Measurements from ENCODE around the gene PREX1.
"Not testable (repeated sequence)": the region's sequence is repeated elsewhere in the genome, so short reads cannot be mapped to it uniquely, and the experiment has no call there.

Gene PREX1

DNA sequence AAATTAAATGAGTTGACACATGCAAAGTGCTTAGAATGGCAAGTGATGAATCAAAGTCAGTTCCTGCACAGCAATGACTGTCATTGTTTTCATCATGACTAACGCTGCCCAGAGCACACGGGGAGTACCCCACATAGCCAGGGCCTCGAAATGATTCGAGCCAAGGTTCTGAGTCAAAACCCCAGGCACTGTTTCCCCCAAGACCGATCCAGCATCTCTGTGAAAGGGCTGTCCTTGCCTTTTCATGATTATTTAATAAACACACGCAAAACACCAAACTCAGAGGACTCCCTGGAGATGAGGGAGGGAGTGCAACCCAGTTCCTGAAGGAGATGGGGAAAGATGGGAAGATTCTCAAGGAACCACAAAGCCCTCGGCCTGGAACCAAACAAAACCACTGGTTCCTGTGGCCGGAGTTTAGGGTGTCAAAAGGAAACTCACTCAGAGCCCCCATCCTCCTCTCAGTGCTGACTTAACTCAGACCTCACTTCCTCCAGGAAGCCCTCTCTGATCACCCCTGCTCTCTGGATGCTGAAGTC, 3.8 kb downstream of the PREX1 start:
- peak; percentile 59 for DNase-seq

DNA sequence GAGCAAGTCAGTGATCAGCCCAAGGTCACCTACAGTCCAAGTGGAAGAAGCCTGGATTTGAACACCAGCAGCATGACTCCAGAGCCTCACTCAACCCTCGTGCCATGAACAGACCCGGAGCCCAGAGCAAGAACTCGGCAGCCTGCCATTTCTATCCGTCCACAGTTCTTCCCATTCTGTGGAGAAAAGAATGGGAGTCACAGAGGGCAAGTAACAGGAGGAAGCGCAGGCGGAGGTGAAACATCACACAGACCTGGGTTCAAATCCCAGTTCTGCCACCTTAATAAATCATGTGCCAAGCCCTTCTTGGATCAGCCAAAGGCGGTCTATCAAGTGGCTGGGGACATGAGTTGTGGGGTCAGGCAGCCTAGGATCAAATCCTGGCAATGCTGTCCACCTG, 4.3 kb downstream of the PREX1 start:
- DNase-seq, result no peak

DNA sequence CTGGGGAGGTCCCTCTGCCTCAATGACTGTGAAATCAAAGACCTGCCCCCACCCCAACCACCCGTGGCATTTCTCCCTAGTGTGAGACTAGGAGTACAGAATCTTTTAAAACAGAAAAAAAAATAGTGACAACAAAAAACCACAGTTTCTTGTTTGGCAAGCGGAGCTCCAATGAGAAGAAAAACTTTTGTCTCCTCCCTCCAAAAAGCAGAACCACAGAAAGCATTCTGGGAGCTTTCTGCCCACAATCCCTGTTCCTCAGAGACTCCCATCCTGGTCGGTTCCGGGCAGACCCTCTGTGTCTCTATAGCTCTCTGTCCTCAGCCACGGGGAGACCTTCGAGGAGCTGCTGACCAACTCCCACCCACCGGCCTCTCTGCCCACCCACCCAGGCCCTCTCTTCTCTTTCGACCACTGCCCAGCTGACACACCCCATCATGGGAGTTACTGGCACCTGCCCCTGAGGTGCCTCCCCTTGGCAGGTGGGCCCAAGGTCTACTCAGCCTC, 4.9 kb downstream of the PREX1 start:
- DNase-seq, result no peak

DNA sequence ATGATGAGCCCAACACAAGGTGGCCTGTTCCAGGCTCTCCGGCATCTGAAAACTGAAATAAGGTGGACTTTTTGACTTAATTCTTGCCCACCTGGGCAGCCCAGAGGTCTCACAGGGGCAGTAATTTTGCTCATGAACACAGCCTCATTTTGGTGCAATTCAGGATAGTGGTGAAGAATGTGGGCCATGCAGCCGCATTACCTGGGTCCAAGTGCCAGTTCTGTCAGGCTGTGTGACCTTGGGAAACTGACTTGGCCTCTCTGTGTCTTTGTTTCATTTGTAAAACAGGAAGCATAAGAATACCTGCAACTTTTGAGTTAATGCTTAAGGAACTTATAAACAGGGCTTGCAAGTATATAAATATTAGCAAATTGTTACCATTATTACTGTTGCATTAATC, 5.6 kb downstream of the PREX1 start:
- no peak for DNase-seq

DNA sequence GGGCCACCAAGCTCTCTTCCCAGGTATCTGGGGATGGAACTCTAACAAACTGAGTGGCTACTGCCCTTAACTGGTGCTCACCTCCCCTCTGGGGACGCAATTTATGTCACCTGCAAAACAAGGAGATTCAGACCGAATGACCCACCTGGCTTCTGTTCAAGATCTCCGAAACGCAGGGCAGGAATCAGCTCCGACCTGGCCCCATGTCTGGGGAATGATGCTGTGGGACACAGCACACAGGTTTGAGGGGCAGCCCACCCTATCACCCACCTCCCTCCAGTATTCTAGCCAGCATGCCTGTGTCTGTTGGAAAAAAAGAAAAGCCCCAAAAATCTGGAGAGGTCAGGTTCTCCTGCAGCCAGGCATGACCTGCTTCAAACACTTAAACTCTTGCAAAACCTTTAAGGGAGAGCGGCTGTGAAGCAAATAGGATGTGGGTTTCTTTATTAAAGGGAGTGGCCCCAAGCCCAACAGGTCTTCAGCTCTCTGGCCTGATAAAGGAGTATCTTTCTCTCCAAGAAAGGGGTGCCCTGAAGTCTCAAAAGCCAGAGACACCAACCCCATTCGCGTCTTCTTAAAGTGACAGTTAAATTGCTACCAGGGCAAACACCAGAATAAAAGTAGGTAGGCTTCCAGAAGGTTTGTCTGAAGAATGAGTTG, 6.4 kb downstream of the PREX1 start:
- no peak for DNase-seq

DNA sequence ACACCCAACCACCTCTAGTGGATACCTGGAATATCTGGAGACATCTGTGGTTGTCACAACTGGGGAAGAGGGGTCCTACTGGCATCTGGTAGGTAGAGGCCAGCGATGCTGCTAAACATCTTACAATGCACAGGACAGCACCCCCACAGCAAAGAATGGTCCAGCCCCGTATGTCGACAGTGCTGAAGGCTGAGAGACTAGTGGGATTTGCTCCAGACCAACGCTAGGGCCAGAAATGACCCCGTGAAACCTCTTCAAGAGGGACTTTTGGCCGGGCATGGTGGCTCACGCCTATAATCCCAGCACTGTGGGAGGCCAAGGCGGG, 7.2 kb downstream of the PREX1 start:
- no peak for DNase-seq

DNA sequence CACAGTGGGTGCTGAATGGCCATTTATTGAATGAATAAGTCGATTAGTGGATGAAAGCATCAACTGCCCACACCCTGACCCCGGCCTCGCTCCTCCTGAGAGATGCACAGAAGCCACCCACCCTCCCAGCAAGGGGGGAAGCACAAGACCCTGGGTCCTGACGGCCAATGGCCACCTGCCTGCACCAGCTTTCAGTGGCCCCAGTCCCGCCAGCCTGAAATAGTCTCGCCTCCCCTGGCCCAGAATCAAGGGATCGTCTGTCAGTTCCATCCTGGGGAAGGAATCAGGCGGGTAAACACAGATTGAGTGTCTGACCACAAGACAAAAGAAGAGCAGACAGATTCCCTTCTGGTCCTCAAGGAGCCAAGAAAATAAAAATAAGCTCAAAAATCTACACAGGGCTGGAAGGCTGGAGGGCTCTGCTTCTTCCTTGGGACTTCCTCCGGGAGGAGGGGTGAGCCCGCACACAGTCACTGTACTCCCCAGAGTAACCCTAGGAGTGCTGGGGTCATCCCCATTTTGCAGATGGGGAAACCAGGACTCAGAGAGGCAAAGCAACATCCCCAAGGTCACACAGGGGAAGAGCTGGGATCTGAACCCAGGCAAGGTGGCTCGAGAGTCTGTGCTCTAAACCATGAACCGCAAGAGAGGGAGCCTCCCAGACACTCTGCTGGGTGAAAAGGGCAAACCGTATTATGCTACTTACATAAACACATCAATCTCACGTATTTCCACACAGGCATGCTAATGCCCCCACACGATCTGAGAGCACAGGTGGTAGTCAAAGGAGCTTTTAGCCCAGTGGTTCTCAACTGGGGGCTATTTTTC, 7.8 kb downstream of the PREX1 start:
- DNase-seq, result no peak

DNA sequence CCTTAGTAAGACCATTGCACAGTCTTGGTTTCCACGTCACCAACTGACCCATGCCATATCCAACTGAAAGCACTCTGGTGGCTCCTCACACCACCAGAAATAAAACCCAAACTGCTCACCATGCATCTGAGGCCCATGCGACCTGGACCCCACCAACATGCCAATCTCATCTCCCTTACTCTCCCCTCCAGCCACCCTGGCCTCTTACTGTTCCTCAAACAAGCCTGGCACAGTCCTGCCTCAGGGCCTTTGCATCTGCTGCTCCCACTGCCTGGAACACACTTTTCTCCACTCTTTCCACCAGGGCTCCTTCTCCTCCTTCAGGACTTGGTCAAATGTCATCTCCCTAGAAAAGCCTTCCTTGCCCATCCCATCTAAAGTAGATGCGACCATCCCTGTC, 8.7 kb downstream of the PREX1 start:
- DNase-seq, result no peak

DNA sequence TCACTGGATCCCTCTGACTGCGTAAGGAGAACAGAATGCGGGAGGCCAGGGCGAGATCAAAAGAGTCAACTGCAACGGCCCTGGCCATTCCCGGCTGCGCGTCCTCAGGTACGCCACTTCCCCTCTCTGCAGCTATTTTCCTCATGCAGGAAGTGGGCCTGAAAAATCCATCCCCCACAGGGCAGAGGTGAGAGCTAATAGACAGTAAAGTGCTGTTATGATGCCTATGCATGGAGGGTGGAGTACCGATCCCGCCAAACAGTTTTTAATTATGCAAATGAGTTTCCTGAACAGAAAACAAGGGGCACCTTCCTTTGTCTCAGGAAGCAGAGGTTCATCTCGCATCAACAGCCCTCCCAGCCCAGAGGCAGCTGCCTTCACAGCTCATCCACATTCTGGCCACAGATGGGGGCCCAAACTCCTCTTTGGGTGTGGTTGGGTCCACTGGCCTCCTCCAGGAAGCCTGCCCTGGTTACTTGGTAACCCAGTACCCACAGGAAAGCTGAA, 9.3 kb downstream of the PREX1 start:
- no peak for DNase-seq

DNA sequence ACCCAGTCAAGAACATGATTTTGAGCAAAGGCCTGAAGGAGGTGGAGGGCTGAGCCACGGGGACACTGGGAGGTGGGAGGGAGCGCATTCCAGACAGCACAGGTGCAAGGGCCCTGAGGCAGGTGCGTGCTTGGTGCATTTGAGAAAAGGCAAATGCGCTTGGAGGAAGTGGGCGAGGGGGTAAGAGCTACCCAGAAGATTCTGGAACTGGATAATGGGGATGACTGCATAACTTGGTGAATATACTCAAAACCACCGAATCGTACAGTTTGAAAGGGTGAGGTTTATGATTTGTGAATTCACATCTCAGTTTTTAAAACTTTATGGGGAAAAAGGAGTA, 9.8 kb downstream of the PREX1 start:
- no peak for DNase-seq

DNA sequence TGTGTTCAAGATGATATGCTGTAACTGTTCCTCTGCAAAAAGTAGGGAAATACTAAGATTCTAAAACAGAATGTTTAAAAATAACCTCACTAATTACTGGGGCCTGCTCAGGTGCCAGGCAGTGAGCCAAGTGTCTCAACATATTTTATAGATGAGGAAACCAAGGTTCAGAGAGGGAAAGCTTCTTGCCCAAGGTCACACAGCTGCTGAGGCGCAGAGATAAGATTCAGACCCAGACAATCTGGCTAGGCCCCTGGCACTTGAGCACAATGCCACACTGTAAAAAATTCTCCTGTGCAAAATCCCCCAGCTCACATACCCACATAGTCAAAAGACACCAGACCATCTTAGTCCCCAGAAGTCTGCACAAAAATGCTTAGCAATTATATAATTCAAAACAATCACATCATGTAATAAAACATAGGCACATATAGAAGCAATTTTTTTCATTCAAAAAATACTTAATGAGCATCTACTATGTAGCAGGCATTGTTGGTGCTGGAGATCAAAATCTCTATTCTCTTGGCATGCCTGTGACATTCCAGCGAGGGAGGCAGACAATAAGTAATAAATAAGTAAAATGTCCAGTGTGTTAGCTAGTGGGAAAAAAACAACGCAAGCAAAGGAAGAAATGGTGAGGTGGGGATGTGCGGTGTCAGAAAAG, 10.3 kb downstream of the PREX1 start:
- DNase-seq, result no peak

DNA sequence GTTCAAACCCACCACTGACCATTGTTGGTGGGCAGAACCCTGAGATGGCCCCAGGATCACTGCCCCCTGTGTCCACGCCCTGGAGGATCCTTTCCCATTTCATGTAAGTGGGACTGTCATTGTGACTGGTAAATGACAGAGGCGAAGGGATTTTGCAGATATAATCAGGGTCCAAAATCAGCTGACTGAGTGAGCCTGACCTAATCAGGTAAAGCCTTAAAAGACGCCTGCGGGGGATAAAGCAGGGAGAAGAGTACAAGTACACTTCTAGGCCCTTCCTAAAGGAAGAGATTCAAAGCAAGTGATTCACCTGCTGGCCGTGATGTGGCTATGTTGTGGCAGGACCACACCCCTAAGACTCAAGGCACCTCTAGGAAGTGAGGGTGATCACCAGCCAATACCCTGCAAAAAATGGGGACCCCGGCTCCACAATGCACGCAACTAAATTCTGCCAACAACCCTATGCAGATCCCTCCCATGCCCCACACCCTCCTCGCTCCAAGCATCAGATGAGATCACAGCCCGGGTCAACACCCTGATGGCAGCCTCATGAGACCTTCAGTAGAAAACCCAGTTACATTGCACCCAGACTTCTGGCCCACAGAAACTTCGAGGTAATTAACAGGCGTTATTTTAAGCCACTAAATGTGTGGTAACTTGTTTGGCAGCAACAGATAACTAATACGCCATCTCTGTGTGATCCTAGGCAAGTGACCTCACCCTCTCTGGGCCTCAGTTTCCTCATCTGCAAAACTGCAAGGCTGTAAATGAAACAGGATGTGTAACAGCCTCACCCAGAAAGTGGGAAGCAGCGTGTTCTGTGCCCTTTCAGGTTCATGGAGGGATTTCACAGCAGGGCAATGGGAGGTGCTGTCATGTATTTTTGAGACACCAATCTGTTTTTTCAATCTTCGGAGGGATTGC, 11.3 kb downstream of the PREX1 start:
- no peak for DNase-seq

DNA sequence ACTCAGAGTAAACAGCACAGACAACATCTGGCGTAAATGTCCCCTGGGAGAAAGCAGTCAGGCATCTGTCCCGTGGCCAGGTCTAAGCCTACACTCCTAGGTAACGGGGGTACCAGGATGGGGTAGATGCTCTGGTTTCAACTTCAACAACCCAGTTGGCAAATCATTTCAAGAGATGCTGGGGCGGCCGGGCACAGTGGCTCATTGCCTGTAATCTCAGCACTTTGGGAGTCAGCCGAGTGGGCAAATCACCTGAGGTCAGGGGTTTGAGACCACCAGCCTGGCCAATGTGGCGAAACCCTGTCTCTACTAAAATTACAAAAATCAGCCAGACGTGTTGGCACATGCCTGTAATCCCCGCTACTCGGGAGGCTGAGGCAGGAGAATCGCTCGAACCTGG, 12.3 kb downstream of the PREX1 start:
- DNase-seq, result no peak

DNA sequence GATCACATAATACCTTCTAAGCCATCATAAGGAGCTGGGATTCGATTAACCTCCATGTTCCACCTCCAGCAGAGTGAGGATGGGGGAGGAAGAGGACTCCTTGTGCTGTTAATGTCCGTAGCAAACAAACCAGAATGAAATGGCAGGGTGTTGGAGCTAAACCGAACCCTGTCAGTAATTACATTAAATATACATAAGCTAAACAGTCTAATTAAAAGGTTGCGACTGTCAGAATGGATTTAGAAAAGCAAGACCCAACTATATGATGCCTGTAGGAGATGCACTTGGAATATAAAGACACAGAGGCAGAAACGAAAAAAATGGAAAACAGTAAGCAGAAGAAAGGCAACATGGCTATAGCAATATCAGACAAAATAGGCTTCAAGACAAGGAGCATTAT, 13.2 kb downstream of the PREX1 start:
- DNase-seq, result no peak

DNA sequence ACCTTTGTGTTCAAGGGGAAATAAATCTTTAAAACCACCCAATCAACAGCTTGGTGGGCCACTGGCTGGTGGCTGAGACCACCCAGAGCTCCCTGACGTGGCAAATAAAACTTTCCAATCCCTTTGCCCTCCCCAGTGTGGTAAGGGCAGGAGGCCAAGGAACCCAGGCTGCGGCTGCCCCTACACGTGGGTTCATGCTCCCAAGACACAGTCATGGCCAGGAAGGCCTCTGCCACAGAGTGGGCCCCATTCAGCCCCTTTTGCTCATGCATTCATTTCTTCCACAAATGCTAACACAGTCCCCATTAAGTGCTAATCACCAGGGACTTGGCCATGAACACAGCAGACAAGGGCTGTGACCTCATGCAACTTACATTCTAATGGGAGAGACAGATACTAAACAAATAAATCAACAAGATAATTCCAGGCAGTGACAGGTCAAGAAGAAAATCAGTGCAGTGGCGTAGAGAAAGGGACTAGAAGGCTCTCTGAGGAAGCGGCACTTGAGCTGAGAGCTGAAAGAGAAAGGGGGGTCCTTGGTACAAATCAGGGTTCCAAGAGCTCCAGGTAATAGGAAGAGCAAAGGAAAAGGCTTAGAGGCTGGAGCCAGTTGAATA, 13.8 kb downstream of the PREX1 start:
- DNase-seq, result no peak

DNA sequence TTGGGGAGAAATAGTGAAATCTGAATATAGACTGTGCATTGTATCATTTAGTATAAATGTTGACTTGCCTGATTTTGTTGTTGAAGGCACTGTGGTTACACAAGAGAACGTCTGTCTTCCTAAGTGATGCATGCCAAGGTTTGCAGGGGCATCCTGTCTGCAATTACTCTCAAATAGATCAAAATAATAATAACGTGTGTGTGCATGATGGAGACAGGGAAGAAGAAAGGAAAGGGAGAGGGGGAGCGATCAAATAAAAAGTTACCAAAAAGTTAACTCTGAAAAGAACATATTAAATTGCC, 14.4 kb downstream of the PREX1 start:
- no peak for DNase-seq

DNA sequence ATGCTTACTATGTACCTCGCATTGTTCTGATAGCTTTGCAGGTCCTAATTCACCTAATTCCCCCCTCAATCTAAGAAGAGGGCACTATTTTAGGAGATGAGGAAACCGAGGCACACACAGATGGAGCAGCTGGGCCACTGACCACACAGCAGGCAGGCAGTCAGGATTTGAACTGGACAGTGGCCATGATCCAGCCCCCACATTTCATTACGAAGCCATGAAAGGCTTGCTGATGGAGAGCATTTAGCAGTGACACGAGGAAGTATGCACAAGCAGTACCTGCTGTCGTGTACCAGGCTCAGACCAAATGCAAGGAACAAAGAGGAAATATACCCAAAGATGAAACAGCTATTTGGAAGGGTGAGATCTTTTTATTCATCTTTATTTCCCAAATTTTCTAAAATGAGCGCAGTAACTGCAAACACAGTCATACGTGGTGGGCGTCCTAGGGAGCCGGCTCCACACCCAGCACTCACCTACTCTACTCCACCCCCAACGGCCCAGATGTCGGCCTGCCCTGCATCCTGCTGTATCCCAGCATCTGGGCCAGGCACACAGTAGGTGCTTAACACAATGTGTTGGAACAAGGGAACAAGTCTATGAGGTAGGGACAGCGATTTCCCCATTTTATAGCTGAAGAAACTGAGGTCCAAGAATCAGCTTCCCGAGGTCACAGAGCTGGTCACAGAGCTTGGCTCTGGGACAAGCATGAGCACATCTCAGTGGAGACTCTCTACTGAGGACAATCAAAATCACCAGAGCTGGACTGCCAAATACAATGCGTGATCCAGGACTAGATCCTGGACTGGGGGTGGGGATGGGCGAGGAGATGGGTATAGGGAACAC, 15.0 kb downstream of the PREX1 start:
- no peak for DNase-seq

DNA sequence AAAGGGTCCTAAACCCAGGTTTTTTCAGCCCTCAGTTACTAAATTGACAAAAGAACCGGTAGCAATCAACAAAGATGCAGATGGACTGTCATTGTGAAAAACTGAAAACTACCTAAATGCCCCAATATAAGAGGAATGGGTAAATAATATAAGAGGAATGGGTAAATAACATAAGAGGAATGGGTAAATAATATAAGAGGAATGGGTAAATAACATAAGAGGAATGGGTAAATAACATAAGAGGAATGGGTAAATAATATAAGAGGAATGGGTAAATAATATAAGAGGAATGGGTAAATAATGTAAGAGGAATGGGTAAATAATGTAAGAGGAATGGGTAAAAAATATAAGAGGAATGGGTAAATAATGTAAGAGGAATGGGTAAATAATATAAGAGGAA, 15.7 kb downstream of the PREX1 start:
- not testable (repeated sequence) for DNase-seq

DNA sequence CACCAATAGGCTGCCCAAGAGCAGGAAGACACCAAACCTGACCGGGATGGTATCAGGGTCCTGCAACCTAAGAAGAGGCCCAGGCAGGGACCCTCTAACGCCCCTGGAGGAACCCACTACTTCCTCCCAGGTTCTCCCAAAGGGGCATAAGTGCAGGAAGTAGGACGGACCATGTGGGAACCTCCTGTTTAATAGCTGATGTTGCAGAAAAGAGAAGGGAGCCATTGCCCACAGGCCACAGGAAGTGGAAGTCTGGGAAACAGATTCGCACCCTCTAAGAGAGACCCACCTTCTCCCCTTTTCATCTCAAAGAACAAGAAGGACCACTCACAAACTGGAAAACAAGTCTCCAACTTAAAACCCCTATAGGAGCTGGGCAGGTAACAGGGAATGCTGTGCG, 18.1 kb downstream of the PREX1 start:
- DNase-seq, result no peak

DNA sequence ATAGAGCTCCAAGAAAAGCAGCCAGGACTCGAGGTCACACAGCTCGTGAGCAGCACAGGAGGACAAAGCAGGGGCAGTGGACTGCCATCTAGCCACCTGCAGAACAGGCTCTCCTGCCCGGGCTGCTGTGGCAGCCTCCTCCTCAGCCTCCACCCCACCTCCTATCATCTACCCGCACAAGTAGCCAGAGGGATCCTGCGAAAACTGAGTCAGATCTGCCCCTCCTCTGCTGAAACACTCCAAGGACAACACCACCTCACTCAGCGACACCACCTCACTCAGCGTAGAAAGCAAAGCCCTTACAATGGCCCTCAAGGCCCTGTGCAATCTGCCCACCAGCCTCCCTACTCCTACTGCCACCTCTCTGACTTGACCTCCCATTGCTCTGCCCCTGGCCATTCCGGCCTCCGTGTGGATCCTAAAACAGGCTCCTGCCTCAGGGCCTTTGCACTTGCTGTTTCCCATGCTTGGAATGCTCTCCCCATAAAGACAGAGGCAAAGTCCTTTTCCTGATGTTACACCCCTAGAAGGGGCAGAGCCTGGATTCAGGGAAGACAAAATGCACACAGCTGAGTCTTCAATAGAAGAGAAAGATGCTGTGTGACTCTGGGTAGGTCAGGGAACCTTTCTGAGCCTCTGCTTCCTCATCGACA, 19.3 kb downstream of the PREX1 start:
- no peak for DNase-seq
